SH-SY5Y (cell line): ENCODE results near the gene C1S.

ENCODE experiments used
- GATA2 ChIP-seq: IDR thresholded peaks from 2 replicates; pipeline ENCODE4 v1.6.1; 2011; ENCODE audit warnings: mild to moderate bottlenecking, low read depth, low read length
- GATA3 ChIP-seq: IDR thresholded peaks from 2 replicates; pipeline ENCODE4 v1.6.1; 2011; ENCODE audit warnings: low read depth, mild to moderate bottlenecking, low read length, moderate library complexity

Gene C1S

DNA sequence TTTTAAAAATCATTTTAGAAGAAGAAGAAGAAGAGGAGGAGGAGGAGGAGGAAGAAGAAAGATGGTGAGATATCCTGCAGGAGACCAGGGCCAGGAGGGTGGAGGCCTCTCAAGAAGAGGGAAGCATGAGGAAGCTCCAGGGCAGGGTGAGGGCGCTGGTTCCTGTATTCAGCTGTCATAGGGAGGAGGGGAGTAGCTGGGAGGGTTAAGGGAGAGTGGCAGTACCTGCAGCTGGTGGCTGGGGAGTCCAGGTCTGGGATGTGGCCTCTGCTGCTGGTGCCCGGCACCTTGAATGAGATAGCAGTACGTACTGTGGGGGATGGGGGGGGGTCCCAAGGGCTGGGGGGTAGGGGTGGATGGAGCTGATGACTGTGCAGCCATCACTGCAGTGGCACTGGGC lies 58.4 kb downstream of the C1S start:
- TF ChIP-seq GATA3 (no peak), GATA2 (no peak)

DNA sequence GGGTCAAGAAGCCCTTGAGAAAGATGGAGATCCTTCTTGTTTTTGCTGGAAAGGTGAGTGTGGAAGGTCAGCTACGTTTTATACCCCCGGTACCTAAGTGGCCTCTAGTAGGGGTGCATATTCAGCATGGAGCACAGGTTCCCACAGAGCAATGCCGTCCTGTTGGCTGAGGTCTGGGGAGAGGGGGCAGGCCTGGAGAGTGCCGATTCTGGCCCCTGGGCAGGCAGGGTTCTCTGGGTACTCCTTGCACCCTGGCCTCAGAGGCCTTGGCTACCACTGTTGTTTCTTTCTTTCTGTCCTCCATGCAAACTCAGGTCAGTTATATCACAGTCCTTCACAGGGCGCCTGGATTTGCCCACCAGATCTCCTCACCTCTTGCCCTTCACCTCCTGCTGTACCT lies 59.6 kb downstream of the C1S start:
- TF ChIP-seq GATA2, result no peak
- no peak for TF ChIP-seq GATA3
